Skin of body (tissue), 2 donors: ENCODE data around the gene IPCEF1. TPM values are rescaled to one million over a fixed set of nuclear protein-coding genes. Genes with fewer than 3 reads are reported as not detected.

ENCODE experiments used
- DNase-seq: peaks from one replicate; lab custom pipeline; 2025; lab: John Stamatoyannopoulos, UW
- total RNA-seq: library from RNA; depleted of rRNA; stranded (reverse); fragments of >200 nt; gene quantifications from one replicate; pipeline ENCODE4 v1.2.3, GENCODE V29; 2014

The IPCEF1 gene
- total RNA-seq, 1 donor from 2014 or later, result 2.5 TPM

- DNase-seq, result no peak
Observed at GRCh38 chr6:154112181-154112809, 244.3 kb downstream of the IPCEF1 start.

GRCh38 chr6:154111025-154111424 is 245.6 kb downstream of the IPCEF1 start:
- DNase-seq, result no peak

GRCh38 chr6:154106251-154106650 is 250.4 kb downstream of the IPCEF1 start:
- DNase-seq, result no peak

Other genes starting within 250 kb of the IPCEF1 start
- 8.5 TPM for gene CNKSR3, start 153.9 kb upstream of the IPCEF1 start, total RNA-seq